Lung (tissue), 12 donors: ENCODE data around the gene ZYG11B. TPM values are rescaled to one million over a fixed set of nuclear protein-coding genes. Genes with fewer than 3 reads are reported as not detected.
"Not testable (repeated sequence)": the region's sequence is repeated elsewhere in the genome, so short reads cannot be mapped to it uniquely, and the experiment has no call there.

Source experiments
- ATAC-seq: fragments of 200-7000 bp; cut with Tn5 transposase; one replicate; pipeline ENCODE4 v1.9.1; 2020; ENCODE audit warnings: moderate number of reproducible peaks; ENCODE audit not compliant: insufficient read depth, low FRiP score
- DNase-seq, 3 donors: peaks; one replicate each; pipeline ENCODE4 v3.0.0-alpha.2; 2013 to 2017
- H3K27ac ChIP-seq, 2 donors: one replicate each; pipeline ENCODE4 v1.5.1; 2013; ENCODE audit warnings: mild to moderate bottlenecking in 2 of 2, moderate library complexity in 2 of 2, control low read depth in 1 of 2, inconsistent platforms in 1 of 2, low read depth in 1 of 2, low read length in 1 of 2
- H3K27me3 ChIP-seq, 3 donors: one replicate each; pipeline ENCODE4 v1.5.1; 2013; ENCODE audit warnings: low read length in 2 of 3; ENCODE audit not compliant: control insufficient read depth in 3 of 3, insufficient read depth in 3 of 3
- H3K36me3 ChIP-seq, 4 donors: one replicate each; pipeline ENCODE4 v1.5.1; 2013; ENCODE audit warnings: low read length in 4 of 4, mild to moderate bottlenecking in 1 of 4, moderate library complexity in 1 of 4; ENCODE audit not compliant: control insufficient read depth in 4 of 4, insufficient read depth in 4 of 4
- H3K4me1 ChIP-seq, 5 donors: one replicate each; pipeline ENCODE4 v1.5.1; 2013; ENCODE audit warnings: low read length in 5 of 5, mild to moderate bottlenecking in 2 of 5, moderate library complexity in 1 of 5; ENCODE audit not compliant: control insufficient read depth in 5 of 5, insufficient read depth in 5 of 5
- H3K4me3 ChIP-seq: one replicate; pipeline ENCODE4 v1.5.1; 2013; ENCODE audit warnings: mild to moderate bottlenecking, control low read depth, moderate library complexity
- H3K9ac ChIP-seq, 2 donors: one replicate each; pipeline ENCODE4 v1.5.1; 2013; ENCODE audit warnings: low read length in 2 of 2, control low read depth in 1 of 2; ENCODE audit not compliant: insufficient read depth in 1 of 2
- H3K9me3 ChIP-seq, 4 donors: one replicate each; pipeline ENCODE4 v1.5.1; 2013; ENCODE audit warnings: low read length in 3 of 4, mild to moderate bottlenecking in 1 of 4, moderate library complexity in 1 of 4; ENCODE audit not compliant: control insufficient read depth in 4 of 4, insufficient read depth in 3 of 4
- WGBS, 2 donors: extraction: QIAGEN DNeasy Blood & Tissue Kit; methylation state at CpG; one replicate each; pipeline ENCODE4 v1.1.7; 2013; 5-methylcytosine and 5-hydroxymethylcytosine counted together
- polyA plus RNA-seq, 2 donors: library from polyadenylated mRNA; stranded (reverse); fragments of 200-250 nt; gene quantifications; one replicate each; pipeline ENCODE4 v1.2.1, GENCODE V29; 2013
- total RNA-seq, 2 donors: library from RNA; depleted of rRNA in 1 of 2; stranded (reverse); fragments of >200 nt in 1 of 2; gene quantifications; one replicate each; pipeline ENCODE4 v1.2.1, GENCODE V29; 2014 to 2021
- TF ChIP-seq, protein P1 (sequence below): IDR thresholded peaks from 2 replicates; pipeline ENCODE4 v1.5.1; 2012; ENCODE audit warnings: mild to moderate bottlenecking; ENCODE audit errors: control extremely low read depth, extremely low read depth
- donor health status: control.
- donor health status: control.
- donor health status: Bipolar disorder and iron deficiency.
- donor health status: healthy.
- donor health status: DM: yes; HTN: yes; CAD: no.

The ZYG11B gene
- total and polyA plus RNA-seq, 4 donors: 5.7 to 39.0 (median 16.8) TPM

DNA sequence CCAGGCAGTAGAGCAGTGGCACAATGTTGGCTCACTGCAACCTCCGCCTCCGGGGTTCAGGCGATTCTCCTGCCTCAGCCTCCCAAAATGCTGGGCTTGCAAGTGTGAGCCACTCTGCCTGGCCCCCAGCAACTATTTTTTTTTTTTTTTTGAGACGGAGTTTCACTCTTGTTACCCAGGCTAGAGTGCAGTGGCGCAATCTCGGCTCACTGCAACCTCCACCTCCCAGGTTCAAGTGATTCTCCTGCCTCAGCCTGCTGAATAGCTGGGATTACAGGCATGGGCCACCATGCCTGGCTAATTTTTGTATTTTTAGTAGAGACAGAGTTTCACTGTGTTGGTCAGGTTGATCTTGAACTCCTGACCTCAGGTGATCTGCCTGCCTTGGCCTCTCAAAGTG lies 23.9 kb downstream of the ZYG11B start:
- not testable (repeated sequence) for ATAC-seq, H3K4me3 ChIP-seq, H3K9me3 ChIP-seq, DNase-seq, H3K36me3 ChIP-seq, H3K27me3 ChIP-seq, H3K27ac ChIP-seq, H3K9ac ChIP-seq
- 77 to 79% methylated on average over 6 of the region's 6 CpGs for WGBS, 2 donors
- peaks cover 5 to 24% (median 9%) of the 10 kb centered on the region in 5 donors for H3K4me1 ChIP-seq

DNA sequence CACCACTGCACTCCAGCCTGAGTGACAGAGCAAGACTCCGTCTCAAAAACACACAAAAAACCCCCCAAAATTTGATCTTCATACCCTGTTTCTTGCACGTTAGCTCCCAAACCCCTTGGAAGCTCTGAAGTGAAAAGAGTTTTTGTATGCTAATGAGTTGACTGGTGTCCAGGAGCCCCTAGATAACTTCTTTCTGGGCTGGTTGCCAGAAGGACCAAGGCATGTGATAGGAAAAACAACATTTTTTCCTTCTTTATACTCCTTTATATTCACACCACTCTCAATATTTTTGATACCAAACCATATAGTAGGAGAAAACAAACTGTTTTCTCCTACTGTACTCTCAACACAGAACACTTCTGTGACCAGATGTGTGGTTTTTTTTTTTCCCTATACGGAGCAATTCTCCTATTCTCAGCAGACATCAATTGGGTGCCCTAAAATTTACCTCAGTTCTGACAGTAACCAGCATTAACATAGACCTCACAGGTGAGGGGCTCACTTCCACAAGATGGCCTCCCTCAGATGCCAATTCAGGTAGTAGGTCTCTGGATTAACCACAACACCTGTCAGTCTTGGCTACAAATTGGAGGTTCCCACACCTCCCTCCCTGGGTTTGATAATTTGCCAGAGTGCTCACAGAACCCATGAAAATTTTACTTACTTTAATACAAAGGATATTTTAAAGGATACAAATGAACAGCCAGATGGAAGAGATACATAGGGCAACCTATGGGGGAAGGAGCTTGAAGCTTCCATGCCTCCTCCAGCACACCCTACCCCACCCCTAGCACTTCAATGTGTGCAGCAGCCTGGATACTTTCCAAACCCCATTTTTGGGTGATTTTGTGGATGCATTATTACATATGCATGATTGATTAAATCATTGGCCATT lies 25.6 kb downstream of the ZYG11B start:
- ATAC-seq: no peak
- Histone ChIP-seq H3K4me3 (no peak overlapping the region), H3K36me3 (peaks cover 0 to 3% (median under 1%) of the 10 kb centered on the region in 4 donors), H3K27me3 (no peaks in the 10 kb centered on the region), H3K4me1 (peaks cover 5 to 24% (median 9%) of the 10 kb centered on the region in 5 donors), H3K9ac (no peak overlapping the region), H3K27ac (no peak overlapping the region), H3K9me3 (no peaks in the 10 kb centered on the region)
- WGBS, 2 donors: 25 to 32% methylated on average over 3 of the region's 3 CpGs
- TF ChIP-seq, protein P1, sequence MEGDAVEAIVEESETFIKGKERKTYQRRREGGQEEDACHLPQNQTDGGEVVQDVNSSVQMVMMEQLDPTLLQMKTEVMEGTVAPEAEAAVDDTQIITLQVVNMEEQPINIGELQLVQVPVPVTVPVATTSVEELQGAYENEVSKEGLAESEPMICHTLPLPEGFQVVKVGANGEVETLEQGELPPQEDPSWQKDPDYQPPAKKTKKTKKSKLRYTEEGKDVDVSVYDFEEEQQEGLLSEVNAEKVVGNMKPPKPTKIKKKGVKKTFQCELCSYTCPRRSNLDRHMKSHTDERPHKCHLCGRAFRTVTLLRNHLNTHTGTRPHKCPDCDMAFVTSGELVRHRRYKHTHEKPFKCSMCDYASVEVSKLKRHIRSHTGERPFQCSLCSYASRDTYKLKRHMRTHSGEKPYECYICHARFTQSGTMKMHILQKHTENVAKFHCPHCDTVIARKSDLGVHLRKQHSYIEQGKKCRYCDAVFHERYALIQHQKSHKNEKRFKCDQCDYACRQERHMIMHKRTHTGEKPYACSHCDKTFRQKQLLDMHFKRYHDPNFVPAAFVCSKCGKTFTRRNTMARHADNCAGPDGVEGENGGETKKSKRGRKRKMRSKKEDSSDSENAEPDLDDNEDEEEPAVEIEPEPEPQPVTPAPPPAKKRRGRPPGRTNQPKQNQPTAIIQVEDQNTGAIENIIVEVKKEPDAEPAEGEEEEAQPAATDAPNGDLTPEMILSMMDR: no peak
- peak; percentile 19 to 82 (median 78) for DNase-seq

DNA sequence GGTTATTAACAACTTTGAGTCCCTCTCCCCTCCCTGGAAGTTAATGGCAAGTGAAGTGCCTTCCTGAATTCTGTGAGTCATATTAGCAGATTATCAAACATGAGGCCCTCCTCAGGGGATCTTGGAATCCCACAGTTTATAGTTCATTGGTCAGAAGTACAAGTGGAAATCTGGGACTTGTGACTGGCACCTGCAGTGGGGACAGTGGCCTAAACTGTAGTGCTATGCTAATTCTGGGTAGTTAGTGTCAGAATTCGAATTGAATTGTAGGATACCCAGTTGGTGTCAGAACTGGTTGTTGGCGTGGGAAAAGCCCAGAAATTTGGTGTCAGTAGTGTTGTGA lies 26.2 kb downstream of the ZYG11B start:
- Histone ChIP-seq H3K9me3 (no peaks in the 10 kb centered on the region), H3K27me3 (no peaks in the 10 kb centered on the region), H3K4me1 (peaks cover 5 to 21% (median 9%) of the 10 kb centered on the region in 5 donors), H3K27ac (no peak overlapping the region), H3K36me3 (peaks cover 0 to 5% (median 2%) of the 10 kb centered on the region in 4 donors), H3K4me3 (no peak overlapping the region), H3K9ac (no peak overlapping the region)
- ATAC-seq (no peak), DNase-seq (no peak)
- TF ChIP-seq, protein P1: no peak
- 87 to 95% methylated on average over 2 of the region's 2 CpGs for WGBS, 2 donors

DNA sequence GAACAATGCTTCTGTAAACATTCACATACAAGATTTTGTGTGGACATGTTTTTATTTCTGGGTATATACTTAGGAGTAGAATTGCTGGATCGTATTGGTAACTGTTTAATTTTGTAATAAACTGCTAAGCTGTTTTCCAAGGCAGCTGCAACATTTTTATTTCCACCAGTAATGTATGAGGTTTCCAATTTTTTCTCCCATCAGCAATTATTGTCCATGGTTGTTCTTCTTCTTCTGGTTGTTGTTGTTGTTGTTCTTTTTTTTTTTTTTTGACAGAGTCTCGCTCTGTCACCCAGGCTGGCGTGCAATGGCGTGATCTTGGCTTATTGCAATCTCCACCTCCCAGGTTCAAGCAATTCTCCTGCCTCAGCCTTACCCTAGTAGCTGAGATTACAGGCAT lies 26.9 kb downstream of the ZYG11B start:
- peaks cover 5 to 20% (median 9%) of the 10 kb centered on the region in 5 donors for H3K4me1 ChIP-seq
- H3K4me3 ChIP-seq: no peak overlapping the region
- TF ChIP-seq, protein P1: no peak
- H3K9me3 ChIP-seq: no peaks in the 10 kb centered on the region
- H3K27ac ChIP-seq: no peak overlapping the region
- DNase-seq (no peak), ATAC-seq (no peak)
- H3K27me3 ChIP-seq: no peaks in the 10 kb centered on the region
- H3K9ac ChIP-seq: no peak overlapping the region
- peaks cover 0 to 5% (median 2%) of the 10 kb centered on the region in 4 donors for H3K36me3 ChIP-seq
- WGBS, 2 donors: 91 to 93% methylated on average over 4 of the region's 4 CpGs
